ENCODE results near the gene MRPL47. TPM values are rescaled to one million over a fixed set of nuclear protein-coding genes. Genes with fewer than 3 reads are reported as not detected.

MRPL47 gene
- total and polyA plus RNA-seq, 2 experiments from 2014 or later = 38.3 to 63.8 TPM

DNA sequence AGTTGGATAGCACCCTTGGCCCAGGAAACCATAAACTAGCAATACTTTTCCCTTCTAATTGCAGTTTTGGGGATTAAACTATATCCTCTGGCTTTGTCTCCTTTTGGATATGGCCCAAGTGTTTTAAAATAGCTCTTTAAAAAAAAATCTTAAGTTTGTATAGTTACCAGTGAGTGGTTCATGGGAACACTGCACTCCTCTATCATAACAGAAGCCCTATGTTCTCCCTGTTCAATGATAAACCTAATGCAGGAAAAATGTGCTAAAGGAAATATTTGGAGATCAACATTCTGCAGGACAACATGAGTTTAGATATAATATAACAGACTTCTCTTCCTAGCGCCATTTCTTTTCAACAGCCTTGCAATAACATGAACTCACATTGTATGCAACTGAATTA lies 13.1 kb downstream of the MRPL47 start:
- Histone ChIP-seq H3K4me3 (no peak overlapping the region), H3K79me2 (peaks cover 8% of the 10 kb centered on the region), H3K9me3 (ENCODE audit: low read depth) (no peaks in the 10 kb centered on the region), H3K4me1 (ENCODE audit: insufficient read depth) (no peaks in the 10 kb centered on the region), H4K20me1 (ENCODE audit: insufficient read depth, poor library complexity, severe bottlenecking) (no peaks in the 10 kb centered on the region), H3K27ac (no peak overlapping the region), H3K36me3 (replicated peaks; ENCODE audit: insufficient read depth, low read depth) (no peaks in the 10 kb centered on the region), H3K4me2 (no peak overlapping the region), H3K27me3 (no peaks in the 10 kb centered on the region), H3K9me2 (replicated peaks; ENCODE audit: insufficient read depth) (no peaks in the 10 kb centered on the region), H2AFZ (no peak overlapping the region)
- 93% methylated on average over 1 of the region's 1 CpG for WGBS (ENCODE audit: low lambda C conversion rate, missing lambda C conversion rate)
- DNase-seq (ENCODE audit: low spot score) = no peak
- TF ChIP-seq EZH2 (IDR thresholded peaks at IDR 0.05; ENCODE audit: borderline replicate concordance) (no peak), EZH2phosphoT487 (IDR thresholded peaks at IDR 0.05; ENCODE audit: low read depth, severe bottlenecking, unreplicated experiment) (no peak)
- TF ChIP-seq, protein P1, sequence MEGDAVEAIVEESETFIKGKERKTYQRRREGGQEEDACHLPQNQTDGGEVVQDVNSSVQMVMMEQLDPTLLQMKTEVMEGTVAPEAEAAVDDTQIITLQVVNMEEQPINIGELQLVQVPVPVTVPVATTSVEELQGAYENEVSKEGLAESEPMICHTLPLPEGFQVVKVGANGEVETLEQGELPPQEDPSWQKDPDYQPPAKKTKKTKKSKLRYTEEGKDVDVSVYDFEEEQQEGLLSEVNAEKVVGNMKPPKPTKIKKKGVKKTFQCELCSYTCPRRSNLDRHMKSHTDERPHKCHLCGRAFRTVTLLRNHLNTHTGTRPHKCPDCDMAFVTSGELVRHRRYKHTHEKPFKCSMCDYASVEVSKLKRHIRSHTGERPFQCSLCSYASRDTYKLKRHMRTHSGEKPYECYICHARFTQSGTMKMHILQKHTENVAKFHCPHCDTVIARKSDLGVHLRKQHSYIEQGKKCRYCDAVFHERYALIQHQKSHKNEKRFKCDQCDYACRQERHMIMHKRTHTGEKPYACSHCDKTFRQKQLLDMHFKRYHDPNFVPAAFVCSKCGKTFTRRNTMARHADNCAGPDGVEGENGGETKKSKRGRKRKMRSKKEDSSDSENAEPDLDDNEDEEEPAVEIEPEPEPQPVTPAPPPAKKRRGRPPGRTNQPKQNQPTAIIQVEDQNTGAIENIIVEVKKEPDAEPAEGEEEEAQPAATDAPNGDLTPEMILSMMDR (IDR thresholded peaks at IDR 0.05; ENCODE audit: poor library complexity) = no peak

DNA sequence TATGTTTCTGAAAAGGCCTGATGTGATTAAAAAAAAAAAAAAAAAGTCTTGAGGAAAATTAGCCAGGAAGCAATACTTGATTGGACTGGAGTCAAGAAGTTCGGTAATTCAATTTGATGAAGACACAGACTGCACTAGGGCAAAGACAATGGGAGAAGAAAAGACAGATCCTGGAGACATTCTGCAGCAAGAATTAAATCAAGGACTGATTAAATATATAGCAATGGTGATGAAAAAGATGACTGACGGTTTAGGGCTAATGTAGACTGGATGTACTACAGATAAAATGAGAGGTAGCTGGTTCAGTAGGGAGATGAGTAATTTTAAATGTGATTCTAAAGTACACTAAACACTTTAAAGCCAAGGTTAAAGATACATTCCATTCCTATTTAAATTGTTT lies 13.8 kb downstream of the MRPL47 start:
- H3K9me3 ChIP-seq (ENCODE audit: low read depth) = no peaks in the 10 kb centered on the region
- H3K4me2 ChIP-seq = no peak overlapping the region
- H3K79me2 ChIP-seq = peaks cover 6% of the 10 kb centered on the region
- H3K36me3 ChIP-seq (replicated peaks; ENCODE audit: insufficient read depth, low read depth) = no peaks in the 10 kb centered on the region
- TF ChIP-seq EZH2 (IDR thresholded peaks at IDR 0.05; ENCODE audit: borderline replicate concordance) (no peak), EZH2phosphoT487 (IDR thresholded peaks at IDR 0.05; ENCODE audit: low read depth, severe bottlenecking, unreplicated experiment) (no peak)
- TF ChIP-seq, protein P1 (IDR thresholded peaks at IDR 0.05; ENCODE audit: poor library complexity) = no peak
- no peak overlapping the region for H3K4me3 ChIP-seq
- WGBS (ENCODE audit: low lambda C conversion rate, missing lambda C conversion rate) = 85% methylated on average over 2 of the region's 2 CpGs
- no peak overlapping the region for H2AFZ ChIP-seq
- H3K27me3 ChIP-seq = no peaks in the 10 kb centered on the region
- no peaks in the 10 kb centered on the region for H4K20me1 ChIP-seq (ENCODE audit: insufficient read depth, poor library complexity, severe bottlenecking)
- DNase-seq (ENCODE audit: low spot score) = no peak
- H3K27ac ChIP-seq = no peak overlapping the region
- H3K9me2 ChIP-seq (replicated peaks; ENCODE audit: insufficient read depth) = no peaks in the 10 kb centered on the region
- no peaks in the 10 kb centered on the region for H3K4me1 ChIP-seq (ENCODE audit: insufficient read depth)

DNA sequence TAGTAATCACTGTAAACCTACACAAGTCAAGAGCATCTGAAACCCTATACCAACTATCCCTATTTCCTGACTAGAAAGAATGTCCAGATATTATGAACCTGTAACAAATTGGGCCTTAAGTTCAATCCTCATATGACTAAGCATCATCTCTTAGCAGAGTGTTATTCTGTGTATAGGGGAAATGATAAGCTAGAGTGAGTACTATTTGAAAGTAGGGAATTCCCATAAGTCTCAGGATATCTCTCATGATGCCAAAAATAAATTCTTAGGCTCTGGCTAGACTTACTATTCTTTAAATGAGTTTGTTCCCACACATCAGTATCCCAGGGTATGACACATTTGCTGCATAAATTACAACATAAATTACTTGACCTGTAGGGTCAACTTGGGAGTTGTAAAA lies 15.3 kb downstream of the MRPL47 start:
- H2AFZ ChIP-seq = no peak overlapping the region
- no peak overlapping the region for H3K27ac ChIP-seq
- H3K4me1 ChIP-seq (ENCODE audit: insufficient read depth) = no peaks in the 10 kb centered on the region
- no peaks in the 10 kb centered on the region for H3K36me3 ChIP-seq (replicated peaks; ENCODE audit: insufficient read depth, low read depth)
- no peak overlapping the region for H3K4me3 ChIP-seq
- no peak for TF ChIP-seq EZH2phosphoT487 (IDR thresholded peaks at IDR 0.05; ENCODE audit: low read depth, severe bottlenecking, unreplicated experiment)
- TF ChIP-seq EZH2 (IDR thresholded peaks at IDR 0.05; ENCODE audit: borderline replicate concordance) = no peak
- TF ChIP-seq, protein P1 (IDR thresholded peaks at IDR 0.05; ENCODE audit: poor library complexity) = no peak
- no peaks in the 10 kb centered on the region for H3K79me2 ChIP-seq
- H3K4me2 ChIP-seq = no peak overlapping the region
- no peaks in the 10 kb centered on the region for H3K9me2 ChIP-seq (replicated peaks; ENCODE audit: insufficient read depth)
- no peak for DNase-seq (ENCODE audit: low spot score)
- no peaks in the 10 kb centered on the region for H4K20me1 ChIP-seq (ENCODE audit: insufficient read depth, poor library complexity, severe bottlenecking)
- H3K9me3 ChIP-seq (ENCODE audit: low read depth) = no peaks in the 10 kb centered on the region
- H3K27me3 ChIP-seq = no peaks in the 10 kb centered on the region

DNA sequence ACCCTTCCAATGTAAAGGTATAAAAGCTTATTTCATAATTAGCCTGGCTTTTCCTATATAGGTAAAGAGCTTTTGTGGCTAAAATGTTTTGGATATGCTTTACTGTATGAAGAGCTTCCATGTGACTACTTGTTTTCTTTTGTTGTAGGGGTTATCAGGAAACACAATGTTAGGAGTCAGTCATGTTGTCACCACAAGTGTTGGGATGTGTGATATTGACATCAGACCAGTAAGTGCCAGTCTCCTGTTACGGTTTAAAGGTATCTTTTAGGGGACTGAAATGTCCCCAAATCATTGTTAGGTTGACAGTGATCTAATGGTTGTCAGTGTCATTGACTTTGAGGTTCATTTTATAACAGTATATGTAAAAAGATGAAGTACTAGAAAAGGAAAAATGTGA lies 23.4 kb downstream of the MRPL47 start:
- H3K4me3 ChIP-seq = no peak overlapping the region
- 100% methylated on average over 1 of the region's 1 CpG for WGBS (ENCODE audit: low lambda C conversion rate, missing lambda C conversion rate)
- no peaks in the 10 kb centered on the region for H3K27me3 ChIP-seq
- no peak for TF ChIP-seq EZH2phosphoT487 (IDR thresholded peaks at IDR 0.05; ENCODE audit: low read depth, severe bottlenecking, unreplicated experiment)
- no peak for TF ChIP-seq EZH2 (IDR thresholded peaks at IDR 0.05; ENCODE audit: borderline replicate concordance)
- TF ChIP-seq, protein P1 (IDR thresholded peaks at IDR 0.05; ENCODE audit: poor library complexity) = no peak
- H3K9me2 ChIP-seq (replicated peaks; ENCODE audit: insufficient read depth) = no peaks in the 10 kb centered on the region
- H4K20me1 ChIP-seq (ENCODE audit: insufficient read depth, poor library complexity, severe bottlenecking) = no peaks in the 10 kb centered on the region
- H3K79me2 ChIP-seq = no peaks in the 10 kb centered on the region
- no peaks in the 10 kb centered on the region for H3K9me3 ChIP-seq (ENCODE audit: low read depth)
- H2AFZ ChIP-seq = no peak overlapping the region
- DNase-seq (ENCODE audit: low spot score) = no peak
- no peaks in the 10 kb centered on the region for H3K4me1 ChIP-seq (ENCODE audit: insufficient read depth)
- H3K36me3 ChIP-seq (replicated peaks; ENCODE audit: insufficient read depth, low read depth) = no peaks in the 10 kb centered on the region
- no peak overlapping the region for H3K27ac ChIP-seq
- H3K4me2 ChIP-seq = no peak overlapping the region
